Measurements from ENCODE around the gene HSP90B1. TPM values are rescaled to one million over a fixed set of nuclear protein-coding genes. Genes with fewer than 3 reads are reported as not detected.

The HSP90B1 gene
- total RNA-seq, 2 donors from 2014 or later: 662 to 1,207 TPM

DNA sequence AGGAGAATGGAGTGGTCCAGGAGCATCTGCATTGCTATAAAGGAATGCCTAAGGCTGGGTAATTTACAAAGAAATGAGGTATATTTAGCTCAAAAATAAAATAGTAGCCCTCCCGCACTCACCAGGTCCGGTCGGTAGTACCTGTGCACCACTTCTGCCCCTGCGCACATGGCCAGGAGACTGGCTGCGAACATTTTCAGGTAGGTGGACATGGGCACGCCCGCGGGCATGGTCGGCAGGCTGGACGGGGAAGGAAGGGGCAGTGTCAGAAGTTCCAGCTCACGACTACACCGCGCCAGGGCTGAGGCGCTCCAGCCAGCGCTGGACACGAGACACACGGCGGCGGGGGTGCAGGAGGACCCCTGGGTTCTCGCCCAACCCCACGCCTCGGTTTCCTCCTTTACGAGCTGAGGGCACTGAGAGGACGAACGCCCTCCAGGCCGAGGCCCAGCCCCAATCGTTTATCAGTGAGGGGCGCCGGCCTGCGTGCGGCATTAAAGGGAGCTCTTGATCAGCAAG lies 26.4 kb downstream of the HSP90B1 start:
- DNase-seq: peak; percentile 52
- TF ChIP-seq, protein P1, sequence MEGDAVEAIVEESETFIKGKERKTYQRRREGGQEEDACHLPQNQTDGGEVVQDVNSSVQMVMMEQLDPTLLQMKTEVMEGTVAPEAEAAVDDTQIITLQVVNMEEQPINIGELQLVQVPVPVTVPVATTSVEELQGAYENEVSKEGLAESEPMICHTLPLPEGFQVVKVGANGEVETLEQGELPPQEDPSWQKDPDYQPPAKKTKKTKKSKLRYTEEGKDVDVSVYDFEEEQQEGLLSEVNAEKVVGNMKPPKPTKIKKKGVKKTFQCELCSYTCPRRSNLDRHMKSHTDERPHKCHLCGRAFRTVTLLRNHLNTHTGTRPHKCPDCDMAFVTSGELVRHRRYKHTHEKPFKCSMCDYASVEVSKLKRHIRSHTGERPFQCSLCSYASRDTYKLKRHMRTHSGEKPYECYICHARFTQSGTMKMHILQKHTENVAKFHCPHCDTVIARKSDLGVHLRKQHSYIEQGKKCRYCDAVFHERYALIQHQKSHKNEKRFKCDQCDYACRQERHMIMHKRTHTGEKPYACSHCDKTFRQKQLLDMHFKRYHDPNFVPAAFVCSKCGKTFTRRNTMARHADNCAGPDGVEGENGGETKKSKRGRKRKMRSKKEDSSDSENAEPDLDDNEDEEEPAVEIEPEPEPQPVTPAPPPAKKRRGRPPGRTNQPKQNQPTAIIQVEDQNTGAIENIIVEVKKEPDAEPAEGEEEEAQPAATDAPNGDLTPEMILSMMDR (IDR thresholded peaks at IDR 0.05): no peak
- intact Hi-C loops (cut with DNase I): no loop called here

DNA sequence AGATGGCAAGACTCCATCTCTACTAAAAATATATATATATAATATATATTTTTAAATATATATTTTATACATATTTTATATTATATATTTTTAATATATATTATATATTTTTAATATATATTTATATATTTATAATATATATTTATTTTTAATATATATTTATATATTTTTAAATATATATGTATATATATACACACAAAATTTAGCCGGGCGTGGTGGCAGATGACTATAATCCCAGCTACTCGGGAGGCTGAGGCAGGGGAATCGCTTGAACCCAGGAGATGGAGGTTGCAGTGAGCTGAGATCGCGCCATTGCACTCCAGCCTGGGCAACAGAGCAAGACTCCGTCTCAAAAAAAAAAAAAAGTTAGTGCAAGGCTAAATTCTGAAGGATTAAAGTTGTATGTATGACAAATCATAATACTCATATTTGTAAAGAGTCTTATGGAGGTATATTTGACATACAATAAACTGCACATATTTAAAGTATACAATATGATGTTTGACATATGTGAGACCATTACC lies 27.7 kb downstream of the HSP90B1 start:
- Histone ChIP-seq H3K27me3 (no peaks in the 10 kb centered on the region), H3K4me1 (peaks cover 4% of the 10 kb centered on the region)
- TF ChIP-seq, protein P1 (IDR thresholded peaks at IDR 0.05): no peak

More for the DNA sequence above, 26.4 kb downstream of the HSP90B1 start:
- no peaks in the 10 kb centered on the region for H3K36me3 ChIP-seq
- peaks cover 4% of the 10 kb centered on the region for H3K4me1 ChIP-seq
- H3K27me3 ChIP-seq: no peaks in the 10 kb centered on the region
- peak overlapping the region; percentile 96 for H3K4me3 ChIP-seq
- no peaks in the 10 kb centered on the region for H3K9me3 ChIP-seq
- peak overlapping the region; percentile 91 for H3K27ac ChIP-seq
- H3K9ac ChIP-seq (ENCODE audit: low read depth in 2 of 2, low read length in 2 of 2): peak overlapping the region; percentile 85 to 88

DNA sequence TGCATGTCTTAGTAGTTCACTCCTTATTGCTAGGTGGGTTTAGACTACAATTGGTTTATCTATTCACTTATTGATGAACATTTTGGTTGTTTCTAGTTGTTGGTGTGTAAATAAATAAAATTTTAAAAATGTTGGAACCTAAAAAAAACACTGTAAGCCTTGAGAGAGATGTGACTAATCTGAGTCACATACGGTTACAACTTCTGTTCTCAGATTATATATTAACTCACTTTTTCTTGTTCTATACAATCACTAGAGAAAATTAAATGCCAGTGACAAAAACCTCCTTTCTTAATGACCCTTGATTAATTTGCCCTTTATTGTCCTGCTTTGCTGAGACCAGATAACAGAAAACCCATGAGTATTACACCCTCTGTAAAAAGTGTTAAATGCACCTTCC lies 28.4 kb downstream of the HSP90B1 start:
- intact Hi-C loops (cut with DNase I): no loop called here
- H3K27ac ChIP-seq: no peak overlapping the region

More for the DNA sequence above, 27.7 kb downstream of the HSP90B1 start:
- H3K27ac ChIP-seq: peak overlapping the region; percentile 91
- DNase-seq: no peak
- intact Hi-C loops (cut with DNase I): no loop called here
- H3K36me3 ChIP-seq: no peaks in the 10 kb centered on the region
- H3K9me3 ChIP-seq: no peaks in the 10 kb centered on the region
- H3K4me3 ChIP-seq: peak overlapping the region; percentile 96
- H3K9ac ChIP-seq (ENCODE audit: low read depth in 2 of 2, low read length in 2 of 2): no peak overlapping the region

DNA sequence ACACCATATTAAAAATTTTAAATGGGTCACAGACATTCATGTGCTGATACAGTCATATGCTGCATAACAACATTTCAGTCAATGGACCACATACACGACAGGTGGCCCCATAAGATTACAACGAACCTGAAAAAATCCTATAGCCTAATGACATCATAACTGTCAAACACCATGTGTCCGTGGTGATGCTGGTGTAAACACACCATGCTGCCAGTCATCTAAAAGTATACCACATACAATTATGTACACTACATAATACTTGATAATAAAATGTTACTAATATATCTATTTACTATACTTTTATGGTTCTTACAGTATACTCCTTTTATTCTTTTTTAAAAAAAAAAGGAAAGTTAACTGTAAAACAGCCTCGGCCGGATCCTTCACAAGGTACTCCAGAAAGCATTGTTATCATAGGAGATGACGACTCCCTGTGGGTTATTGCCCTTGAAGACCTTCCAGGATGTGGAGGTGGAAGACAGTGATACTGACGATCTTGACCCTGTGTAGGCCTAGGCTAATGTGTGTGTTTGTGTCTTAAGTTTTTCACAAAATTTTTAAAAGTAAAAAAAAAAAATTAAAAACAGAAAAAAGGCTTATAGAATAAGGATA lies 30.5 kb downstream of the HSP90B1 start:
- TF ChIP-seq, protein P1 (IDR thresholded peaks at IDR 0.05): no peak
- Histone ChIP-seq H3K36me3 (no peaks in the 10 kb centered on the region), H3K27ac (no peak overlapping the region), H3K27me3 (no peaks in the 10 kb centered on the region), H3K9me3 (no peaks in the 10 kb centered on the region), H3K4me3 (no peak overlapping the region), H3K4me1 (peaks cover 4% of the 10 kb centered on the region), H3K9ac (ENCODE audit: low read depth in 2 of 2, low read length in 2 of 2) (no peak overlapping the region)
- DNase-seq: no peak
- intact Hi-C loops (cut with DNase I): no loop called here

More for the DNA sequence above, 28.4 kb downstream of the HSP90B1 start:
- Histone ChIP-seq H3K9me3 (no peaks in the 10 kb centered on the region), H3K9ac (ENCODE audit: low read depth in 2 of 2, low read length in 2 of 2) (no peak overlapping the region), H3K4me1 (peaks cover 4% of the 10 kb centered on the region), H3K4me3 (no peak overlapping the region), H3K36me3 (no peaks in the 10 kb centered on the region), H3K27me3 (no peaks in the 10 kb centered on the region)
- TF ChIP-seq, protein P1 (IDR thresholded peaks at IDR 0.05): no peak
- DNase-seq: no peak

DNA sequence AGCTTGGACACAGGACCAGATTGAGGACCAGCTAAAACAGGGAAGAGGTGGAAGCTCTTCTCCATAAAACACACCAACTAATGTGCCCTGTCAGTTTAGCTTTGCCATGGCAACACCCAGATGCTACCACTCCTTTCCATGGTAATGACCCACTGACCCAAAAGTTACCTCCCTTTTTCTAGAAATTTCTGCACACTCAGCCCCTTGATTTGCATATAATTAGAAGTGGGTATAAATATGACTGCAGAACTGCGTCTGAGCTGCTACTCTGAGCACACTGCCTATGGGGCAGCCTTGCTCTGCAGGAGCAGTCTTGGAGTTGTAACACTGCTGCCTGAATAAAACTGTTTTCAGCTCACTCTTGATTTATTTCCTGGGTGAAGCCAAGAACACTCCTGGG lies 32.3 kb downstream of the HSP90B1 start:
- TF ChIP-seq, protein P1 (IDR thresholded peaks at IDR 0.05): no peak
- H3K27me3 ChIP-seq: no peaks in the 10 kb centered on the region
- intact Hi-C loops (cut with DNase I): no loop called here

More for the DNA sequence above, 32.3 kb downstream of the HSP90B1 start:
- H3K4me1 ChIP-seq: peaks cover 2% of the 10 kb centered on the region
- DNase-seq: no peak
- no peak overlapping the region for H3K4me3 ChIP-seq
- no peak overlapping the region for H3K27ac ChIP-seq
- H3K9ac ChIP-seq (ENCODE audit: low read depth in 2 of 2, low read length in 2 of 2): no peak overlapping the region
- no peaks in the 10 kb centered on the region for H3K36me3 ChIP-seq
- no peaks in the 10 kb centered on the region for H3K9me3 ChIP-seq
